Activated gamma-delta T cell (primary cell): Measurements from ENCODE around the gene FBXO22.
"Not testable (repeated sequence)": the region's sequence is repeated elsewhere in the genome, so short reads cannot be mapped to it uniquely, and the experiment has no call there.

Experiments used
- DNase-seq: peaks from one replicate; lab custom pipeline; 2025; lab: John Stamatoyannopoulos, UW

The FBXO22 gene

GRCh38 chr15:75920079-75920478 is 16.4 kb downstream of the FBXO22 start:
- DNase-seq = no peak

GRCh38 chr15:75921732-75922703 is 18.3 kb downstream of the FBXO22 start:
- DNase-seq = no peak

DNA sequence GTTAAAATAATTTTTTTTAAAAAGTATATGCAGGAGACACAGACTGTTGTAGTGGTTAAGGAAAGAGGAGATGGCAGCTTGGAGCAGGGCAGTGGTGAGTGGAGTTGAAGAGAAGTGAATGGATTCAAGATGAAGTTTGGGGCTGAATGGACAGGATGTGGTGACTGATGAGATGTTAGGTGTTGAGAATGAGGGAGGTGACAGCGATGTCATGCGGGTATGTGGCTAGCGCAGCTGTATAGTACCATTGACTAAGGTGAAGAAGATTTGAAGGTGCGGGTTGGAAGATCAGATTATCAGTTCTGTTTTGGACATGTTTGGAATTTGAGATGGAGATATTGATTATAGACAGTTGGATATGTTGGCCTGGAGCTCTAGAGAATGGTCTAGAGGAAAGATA is 20.1 kb downstream of the FBXO22 start:
- DNase-seq = no peak

DNA sequence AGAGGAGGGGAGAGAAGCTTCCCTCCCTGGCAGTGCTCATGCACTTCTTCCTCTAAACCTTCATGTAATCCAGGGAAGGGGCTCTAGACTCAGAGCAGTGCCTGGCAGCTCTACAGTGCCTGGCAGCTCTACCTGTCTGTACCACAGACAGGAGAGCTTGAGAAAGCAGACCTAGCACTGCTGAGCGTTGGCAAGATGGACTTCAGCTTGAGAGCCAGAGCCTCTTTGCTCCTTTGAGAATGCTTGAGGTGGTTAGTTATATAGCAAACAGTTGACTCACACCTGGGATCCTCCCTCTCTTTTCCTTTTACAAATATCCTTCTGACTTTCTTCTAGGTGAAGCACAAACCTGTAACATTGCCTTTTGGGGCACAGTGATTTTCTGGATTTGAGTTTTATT is 20.9 kb downstream of the FBXO22 start:
- DNase-seq = no peak

DNA sequence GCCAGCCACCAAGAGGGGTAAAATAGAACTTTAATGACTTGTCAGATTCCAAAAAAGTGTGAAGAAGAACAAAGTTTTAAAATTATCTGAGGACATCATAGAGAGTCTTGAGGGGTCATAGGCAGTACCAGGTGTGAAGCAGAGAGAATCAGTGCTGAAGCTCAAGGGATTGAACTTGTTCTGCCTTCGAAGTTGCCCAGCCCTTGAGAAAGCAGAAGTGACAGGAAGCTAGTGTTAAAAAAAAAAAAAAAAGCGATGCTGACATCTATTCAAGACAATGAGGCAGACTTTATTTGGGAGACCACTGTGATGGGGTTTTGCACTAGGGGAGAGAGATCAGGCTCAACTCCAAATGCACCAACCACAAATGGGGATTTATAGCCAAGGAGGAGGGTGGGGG is 21.8 kb downstream of the FBXO22 start:
- no peak for DNase-seq

DNA sequence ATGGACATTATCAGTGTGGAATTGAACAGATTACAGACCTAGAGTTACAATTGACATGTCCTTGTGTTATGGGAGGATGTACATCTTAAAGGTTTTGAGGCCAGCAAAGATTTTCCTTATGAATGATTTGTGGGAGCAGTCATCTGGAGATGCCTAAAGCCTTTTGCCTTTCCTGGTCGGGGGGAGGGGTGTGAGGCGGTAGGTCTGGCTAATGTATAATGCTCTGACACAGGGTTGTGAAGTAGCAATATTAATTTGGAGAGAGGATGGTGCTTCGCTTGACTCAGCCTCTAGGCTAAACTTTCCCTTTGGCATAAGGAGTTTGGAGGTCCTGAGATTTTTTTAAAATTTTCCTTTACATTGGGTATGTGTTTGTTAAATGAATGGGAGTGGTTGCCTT is 23.3 kb downstream of the FBXO22 start:
- DNase-seq = no peak

GRCh38 chr15:75927601-75928000 is 23.9 kb downstream of the FBXO22 start:
- no peak for DNase-seq

DNA sequence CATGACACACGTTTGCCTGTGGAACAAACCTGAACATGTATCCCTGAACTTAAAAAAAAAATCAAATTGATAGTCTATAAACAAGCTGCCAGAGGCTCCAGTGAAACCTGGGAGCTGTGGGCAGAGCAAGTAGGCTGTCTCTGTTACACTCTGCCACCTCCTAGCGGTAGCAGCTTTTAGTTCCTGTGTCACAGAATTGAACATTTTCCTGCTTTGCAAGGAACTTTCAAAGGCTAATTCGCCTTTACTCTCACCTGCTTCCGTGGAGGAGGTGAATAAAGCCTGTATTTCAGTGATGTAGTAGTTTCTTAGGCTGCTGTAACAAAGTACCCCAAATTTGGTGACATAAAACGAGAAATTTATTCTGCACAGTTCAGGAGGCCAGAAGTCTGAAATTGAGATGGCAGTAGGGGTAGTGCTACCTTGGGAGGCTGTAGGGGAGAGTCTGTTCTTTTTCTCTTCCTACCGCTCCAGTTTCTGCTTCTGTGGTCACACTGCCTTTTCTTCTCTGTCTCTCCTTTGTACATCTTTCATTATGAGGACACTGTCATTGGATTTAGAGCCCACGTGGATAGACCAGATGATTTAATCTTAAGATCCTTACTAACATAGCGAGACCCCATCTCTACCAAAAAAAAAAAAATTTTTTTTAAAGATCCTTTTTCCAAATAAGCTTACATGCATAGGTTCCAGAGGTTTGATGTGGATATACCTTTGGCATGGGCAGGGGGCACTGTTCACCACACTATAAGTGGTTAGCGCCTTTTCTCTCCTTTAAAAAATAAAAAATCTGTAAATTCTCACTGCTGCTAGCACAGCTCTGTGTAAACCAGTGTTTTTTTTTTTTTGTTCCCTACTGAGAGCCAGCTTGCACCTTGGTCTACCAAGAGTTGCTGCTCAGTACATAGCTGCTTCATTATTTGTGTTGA is 25.3 kb downstream of the FBXO22 start:
- DNase-seq = no peak

GRCh38 chr15:75929799-75930565 is 26.3 kb downstream of the FBXO22 start:
- no peak for DNase-seq

GRCh38 chr15:75930866-75931265 is 27.2 kb downstream of the FBXO22 start:
- no peak for DNase-seq

DNA sequence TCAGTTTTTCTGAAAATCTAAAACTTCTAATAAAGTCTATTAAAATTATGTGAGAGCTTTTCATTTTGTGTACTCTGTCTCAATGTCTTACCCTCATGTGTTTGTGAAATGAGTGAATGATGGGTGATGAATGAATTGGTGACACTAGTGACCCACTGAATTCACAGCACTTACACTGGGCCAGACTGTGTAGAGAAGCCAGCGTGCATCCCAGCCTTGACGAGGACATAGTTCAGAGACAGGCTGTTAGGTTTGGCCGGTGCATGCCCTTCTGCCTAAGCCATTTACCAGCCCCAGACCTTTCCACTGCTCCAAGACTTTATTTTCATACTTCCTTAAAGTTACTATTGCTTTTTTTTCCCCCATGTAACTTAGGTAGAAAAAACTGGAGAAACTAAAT is 38.8 kb downstream of the FBXO22 start:
- no peak for DNase-seq

GRCh38 chr15:75943246-75943645 is 39.6 kb downstream of the FBXO22 start:
- DNase-seq = no peak

GRCh38 chr15:75943713-75944215 is 40.1 kb downstream of the FBXO22 start:
- DNase-seq = no peak

DNA sequence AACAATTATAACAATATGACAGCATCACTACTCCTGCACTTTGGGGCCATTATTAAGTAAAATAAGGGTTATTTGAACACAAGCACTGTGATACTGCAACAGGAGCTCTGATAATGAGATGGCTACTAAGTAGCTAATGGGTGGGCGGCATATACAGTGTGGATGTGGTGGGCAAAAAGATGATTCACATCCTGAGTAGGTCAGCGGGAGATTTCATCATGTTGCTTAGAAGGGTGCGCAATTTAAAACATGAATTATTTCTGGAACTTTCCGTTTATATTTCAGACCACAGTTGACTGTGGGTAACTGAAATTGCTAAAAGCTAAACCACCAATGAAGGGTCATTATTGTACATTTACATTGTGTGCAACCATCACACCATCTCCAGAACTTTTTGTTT is 42.3 kb downstream of the FBXO22 start:
- DNase-seq = no peak

DNA sequence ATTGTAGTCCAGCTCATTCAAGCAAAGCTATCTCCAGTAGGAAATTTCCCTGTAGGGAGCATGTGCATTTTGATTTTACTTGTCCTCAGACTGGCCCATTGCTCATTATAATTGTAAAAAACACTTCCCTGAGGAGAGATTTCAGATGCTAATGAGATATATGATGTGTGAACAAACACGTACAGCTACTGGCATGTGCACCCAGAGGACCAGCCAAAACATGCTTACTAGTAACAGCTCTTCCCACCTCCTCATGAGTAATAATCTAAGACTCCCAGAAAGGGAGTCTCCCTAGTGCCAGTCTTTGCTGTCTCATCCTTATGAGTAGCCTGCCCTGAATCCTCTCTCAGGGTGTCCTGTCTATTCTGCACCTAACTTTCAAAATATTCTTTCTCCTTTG is 43.4 kb downstream of the FBXO22 start:
- no peak for DNase-seq

DNA sequence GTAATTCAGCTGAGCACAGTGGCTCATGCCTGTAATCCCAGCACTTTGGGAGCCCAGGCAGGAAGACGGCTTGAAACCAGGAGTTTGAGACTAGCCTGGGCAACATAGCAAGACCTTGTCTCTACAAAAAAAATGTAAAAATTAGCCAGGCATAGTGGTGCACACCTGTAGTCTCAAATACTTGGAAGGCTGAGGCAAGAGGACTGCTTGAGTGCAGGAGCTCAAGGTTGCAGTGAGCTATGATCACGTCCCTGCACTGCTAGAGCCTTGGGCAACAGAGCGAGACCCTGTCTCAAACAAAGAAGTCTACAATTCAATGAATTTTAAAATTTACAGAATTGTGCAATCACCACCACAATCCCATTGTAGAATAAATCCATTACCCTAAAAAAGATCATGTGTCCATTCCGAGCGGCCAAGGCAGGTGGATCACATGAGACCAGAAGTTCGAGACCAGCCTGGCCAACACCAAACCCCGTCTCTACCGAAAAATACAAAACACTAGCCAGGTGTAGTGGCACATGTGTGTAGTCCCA is 45.2 kb downstream of the FBXO22 start:
- no peak for DNase-seq

DNA sequence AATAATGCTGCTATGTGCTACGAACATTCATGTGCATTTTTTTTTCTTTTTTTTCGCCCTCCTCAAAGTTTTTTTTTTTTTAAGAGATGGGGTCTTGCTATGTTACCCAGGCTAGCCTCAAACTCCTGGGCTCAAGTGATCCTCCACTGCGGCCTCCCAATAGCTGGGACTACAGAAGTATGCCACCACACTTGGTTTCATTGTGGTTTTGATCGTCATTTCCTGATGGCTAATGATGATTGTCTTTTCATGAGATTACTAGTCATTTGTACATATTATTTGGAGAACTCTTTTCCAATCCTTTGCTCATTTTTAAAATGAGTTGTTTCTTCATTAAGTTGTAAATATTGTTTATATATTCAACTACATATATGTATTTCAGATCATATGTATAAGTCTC is 48.8 kb downstream of the FBXO22 start:
- DNase-seq = no peak

GRCh38 chr15:75955720-75956119 is 52.0 kb downstream of the FBXO22 start:
- no peak for DNase-seq

GRCh38 chr15:75961331-75961730 is 57.7 kb downstream of the FBXO22 start:
- no peak for DNase-seq

DNA sequence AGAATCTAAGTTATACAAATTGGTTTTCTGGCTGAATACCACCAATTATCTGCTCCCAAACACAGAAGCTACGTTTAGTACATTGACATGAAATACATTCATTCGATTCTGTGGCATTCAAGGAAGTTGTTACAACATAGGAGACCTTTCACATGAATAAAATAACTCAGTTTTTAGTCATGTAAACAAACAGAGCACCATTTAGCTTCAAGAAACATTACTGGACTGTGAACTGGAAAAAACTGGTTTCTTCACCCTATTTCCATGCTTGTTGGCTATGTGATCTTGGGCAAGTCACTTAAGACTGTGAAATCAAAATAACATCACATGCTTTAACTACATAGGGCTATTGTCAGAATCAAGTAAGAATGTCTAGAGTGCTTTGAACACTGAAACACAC is 62.4 kb downstream of the FBXO22 start:
- no peak for DNase-seq

GRCh38 chr15:75976766-75977165 is 73.1 kb downstream of the FBXO22 start:
- not testable (repeated sequence) for DNase-seq
